Endothelial cell of umbilical vein (primary cell): ENCODE data around the gene CLIP1. TPM values are rescaled to one million over a fixed set of nuclear protein-coding genes. Genes with fewer than 3 reads are reported as not detected.

ENCODE experiments used
- BruUV-seq: library from RNA; stranded (reverse); fragments of 400-500 nt; replicated peaks from 2 replicates; lab custom pipeline; 2021; lab: Mats Ljungman, UMichigan
- CTCF ChIA-PET: fragments of 300-600, 350-600 bp; sonication (Branson Sonifier 250); formaldehyde crosslinking; loops from one replicate; lab custom pipeline; 2021; ENCODE audit warnings: antibody characterized with exemption, inconsistent platforms; lab: Charles Lee
- POLR2A ChIA-PET: fragments of 300-600, 350-600 bp; sonication (Branson Sonifier 250); formaldehyde crosslinking; loops from one replicate; lab custom pipeline; 2021; ENCODE audit warnings: antibody characterized with exemption, inconsistent platforms; lab: Charles Lee
- DNase-seq: peaks from one replicate; pipeline ENCODE4 v3.0.0-alpha.2; 2011; ENCODE audit warnings: low read depth, low spot score
- FAIRE-seq: peaks from 2 replicates; lab custom pipeline; 2011; peaks lifted over from hg19 to GRCh38; lab: Jason Lieb, UNC
- H2AFZ ChIP-seq: 2 replicates; pipeline ENCODE4 v1.6.0; 2012; ENCODE audit warnings: low read depth, low read length, control low read depth, inconsistent platforms
- H3K27ac ChIP-seq: 2 replicates; pipeline ENCODE4 v1.5.1; 2011; ENCODE audit warnings: low read depth, mild to moderate bottlenecking, control low read depth, low read length, moderate library complexity; ENCODE audit not compliant: insufficient read depth
- H3K27me3 ChIP-seq, 2 experiments: 2 replicates each; pipeline versions ENCODE4 v1.6.0 to v1.6.1; 2011; ENCODE audit warnings: low read length in 2 of 2, mixed read lengths in 1 of 2; ENCODE audit not compliant: control insufficient read depth in 2 of 2, insufficient read depth in 2 of 2
- H3K36me3 ChIP-seq, 2 experiments: 2 replicates in 1 of 2; 3 replicates in 1 of 2; pipeline ENCODE4 v1.5.1; 2011; ENCODE audit warnings: low read length in 2 of 2, mild to moderate bottlenecking in 1 of 2, moderate library complexity in 1 of 2; ENCODE audit not compliant: control insufficient read depth in 2 of 2, insufficient read depth in 2 of 2; ENCODE audit errors: extremely low read depth in 1 of 2
- H3K4me1 ChIP-seq: 3 replicates; pipeline ENCODE4 v1.5.1; 2011; ENCODE audit warnings: mild to moderate bottlenecking, low read length; ENCODE audit not compliant: control insufficient read depth, insufficient read depth; ENCODE audit errors: extremely low read depth
- H3K4me2 ChIP-seq: 2 replicates; pipeline ENCODE4 v1.6.1; 2011; ENCODE audit warnings: low read length, control low read depth, mixed read lengths; ENCODE audit not compliant: insufficient read depth
- H3K4me3 ChIP-seq, 3 experiments: fragments of 200-600 bp in 1 of 3; sonication (generic), shearing (Covaris generic) in 1 of 3; replicated peaks in 1 of 3; 2 replicates each; pipeline ENCODE4 v1.5.1; 2011 to 2016; ENCODE audit warnings: control low read depth in 3 of 3, low read length in 3 of 3, mild to moderate bottlenecking in 2 of 3, inconsistent platforms in 1 of 3, low read depth in 1 of 3, moderate library complexity in 1 of 3; ENCODE audit not compliant: insufficient read depth in 1 of 3
- H3K79me2 ChIP-seq: 2 replicates; pipeline ENCODE4 v1.6.0; 2012; ENCODE audit warnings: low read length, inconsistent platforms; ENCODE audit not compliant: control insufficient read depth, insufficient read depth
- H3K9ac ChIP-seq: replicated peaks from 2 replicates; pipeline ENCODE3; 2011; ENCODE audit warnings: low read length, control low read depth; ENCODE audit not compliant: insufficient read depth; ENCODE audit errors: extremely low read depth
- H3K9me1 ChIP-seq: replicated peaks from 3 replicates; pipeline ENCODE4 v1.6.0; 2011; ENCODE audit warnings: mild to moderate bottlenecking, low read length; ENCODE audit not compliant: control insufficient read depth, insufficient read depth; ENCODE audit errors: extremely low read depth
- H3K9me3 ChIP-seq: replicated peaks from 2 replicates; pipeline ENCODE4 v1.5.1; 2012; ENCODE audit warnings: low read length, inconsistent platforms; ENCODE audit not compliant: control insufficient read depth, insufficient read depth
- H4K20me1 ChIP-seq: replicated peaks from 2 replicates; pipeline ENCODE3; 2011; ENCODE audit warnings: mild to moderate bottlenecking, low read length; ENCODE audit not compliant: control insufficient read depth, insufficient read depth; ENCODE audit errors: extremely low read depth
- EZH2 ChIP-seq: IDR thresholded peaks from 2 replicates; pipeline ENCODE4 v1.6.1; 2012; ENCODE audit warnings: borderline replicate concordance, low read depth, mild to moderate bottlenecking, moderate library complexity, low read length, inconsistent platforms; ENCODE audit not compliant: severe bottlenecking
- FOS ChIP-seq: IDR thresholded peaks from 2 replicates; pipeline ENCODE4 v1.6.1; 2011; ENCODE audit warnings: mild to moderate bottlenecking, low read length, moderate library complexity, borderline replicate concordance; ENCODE audit not compliant: insufficient read depth
- GATA2 ChIP-seq: IDR thresholded peaks from 2 replicates; pipeline ENCODE4 v1.7.0; 2011; ENCODE audit warnings: low read depth, mild to moderate bottlenecking, moderate library complexity, mixed read lengths, low read length; ENCODE audit not compliant: insufficient read length, insufficient read depth
- JUN ChIP-seq: IDR thresholded peaks from 2 replicates; pipeline ENCODE4 v1.6.1; 2011; ENCODE audit warnings: borderline replicate concordance, low read depth; ENCODE audit not compliant: insufficient read length, insufficient read depth
- MYC ChIP-seq: IDR thresholded peaks from one replicate; pipeline ENCODE4 v1.6.1; 2011; ENCODE audit warnings: mild to moderate bottlenecking, low read depth, low read length
- POLR2A ChIP-seq: IDR thresholded peaks from 2 replicates; pipeline ENCODE4 v1.6.1; 2012; ENCODE audit warnings: low read depth, mild to moderate bottlenecking, control low read depth, low read length
- POLR2AphosphoS5 ChIP-seq: IDR thresholded peaks from 2 replicates; pipeline ENCODE4 v1.6.1; 2012; ENCODE audit warnings: low read depth, mild to moderate bottlenecking, control low read depth, low read length, moderate library complexity; ENCODE audit not compliant: insufficient read depth
- dilution Hi-C: fragments of 300-500 bp; cut with MboI; formaldehyde crosslinking; loops from one replicate; pipeline ENCODE4 v1.15.0; 2019; ENCODE audit warnings: low sequenced_read_pairs; ENCODE audit not compliant: extremely low pct_ligation_motif_present
- intact Hi-C: fragments of 100-400 bp; cut with micrococcal nuclease; formaldehyde crosslinking; loops from one replicate; pipeline ENCODE4 v1.10.0; 2022
- polyA plus RNA-seq, 4 experiments: library from polyadenylated mRNA; depleted of rRNA in 3 of 4; stranded (reverse) in 3 of 4; unstranded in 1 of 4; fragments of >200 nt; gene quantifications; 2 replicates each; pipeline versions ENCODE4 v1.2.1 to v1.2.3, GENCODE V29; 2011 to 2012; ENCODE audit warnings: missing spikeins in 1 of 4
- total RNA-seq: library from RNA; stranded (reverse); gene quantifications from 2 replicates; pipeline ENCODE4 v1.2.3, GENCODE V29; 2021
- TF ChIP-seq, protein P1 (sequence below), 2 donors: IDR thresholded peaks; 1 replicate in 1 of 2; 2 replicates in 1 of 2; pipeline ENCODE4 v1.5.1; 2011; ENCODE audit warnings: low read length in 2 of 2, mild to moderate bottlenecking in 2 of 2, moderate library complexity in 2 of 2, control low read depth in 1 of 2, inconsistent platforms in 1 of 2, low read depth in 1 of 2; ENCODE audit not compliant: insufficient read depth in 1 of 2; ENCODE audit errors: extremely low read depth in 1 of 2
- TF ChIP-seq, protein P2 (sequence below): IDR thresholded peaks from 2 replicates; pipeline ENCODE4 v1.6.1; 2011; ENCODE audit not compliant: insufficient read depth, insufficient read length

The CLIP1 gene
- total and polyA plus RNA-seq, 2 donors (not counting 3 experiments of a cell fraction or from before 2014, with no cell fraction given): 56.5 to 84.3 TPM

DNA sequence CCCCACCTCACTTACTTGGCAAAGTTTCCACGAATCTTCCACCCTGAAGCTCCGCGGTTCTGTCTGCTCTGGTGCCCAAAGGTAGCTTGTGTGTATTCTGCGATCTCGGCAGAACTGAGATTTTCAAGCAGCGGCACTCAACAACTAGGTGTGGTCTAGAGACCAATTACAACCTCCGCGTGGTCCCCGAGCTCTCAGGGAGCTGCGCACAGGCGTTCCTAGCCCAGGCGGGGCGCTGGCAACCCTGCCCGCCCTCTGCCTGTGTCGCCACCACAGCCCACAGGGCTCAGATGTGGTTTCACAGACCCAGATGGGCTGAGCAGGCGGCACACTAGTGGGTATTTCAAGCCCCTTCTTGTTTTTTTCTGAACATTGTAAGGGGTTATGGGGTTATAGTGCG, 195.1 kb downstream of the CLIP1 start:
- Histone ChIP-seq H3K4me1 (peaks cover 10% of the 10 kb centered on the region), H3K9me1 (no peaks in the 10 kb centered on the region), H3K36me3 (peaks cover 2 to 8% of the 10 kb centered on the region in 2 experiments), H3K27ac (no peak overlapping the region), H3K79me2 (peaks cover 26% of the 10 kb centered on the region), H3K27me3 (no peaks in the 10 kb centered on the region), H2AFZ (no peak overlapping the region), H3K4me2 (no peak overlapping the region), H3K9ac (no peak overlapping the region), H3K4me3 (no peak overlapping the region), H4K20me1 (no peaks in the 10 kb centered on the region), H3K9me3 (no peaks in the 10 kb centered on the region)
- TF ChIP-seq JUN (no peak), POLR2AphosphoS5 (no peak), MYC (no peak), GATA2 (no peak), EZH2 (no peak), FOS (no peak), POLR2A (no peak)
- TF ChIP-seq, protein P1, sequence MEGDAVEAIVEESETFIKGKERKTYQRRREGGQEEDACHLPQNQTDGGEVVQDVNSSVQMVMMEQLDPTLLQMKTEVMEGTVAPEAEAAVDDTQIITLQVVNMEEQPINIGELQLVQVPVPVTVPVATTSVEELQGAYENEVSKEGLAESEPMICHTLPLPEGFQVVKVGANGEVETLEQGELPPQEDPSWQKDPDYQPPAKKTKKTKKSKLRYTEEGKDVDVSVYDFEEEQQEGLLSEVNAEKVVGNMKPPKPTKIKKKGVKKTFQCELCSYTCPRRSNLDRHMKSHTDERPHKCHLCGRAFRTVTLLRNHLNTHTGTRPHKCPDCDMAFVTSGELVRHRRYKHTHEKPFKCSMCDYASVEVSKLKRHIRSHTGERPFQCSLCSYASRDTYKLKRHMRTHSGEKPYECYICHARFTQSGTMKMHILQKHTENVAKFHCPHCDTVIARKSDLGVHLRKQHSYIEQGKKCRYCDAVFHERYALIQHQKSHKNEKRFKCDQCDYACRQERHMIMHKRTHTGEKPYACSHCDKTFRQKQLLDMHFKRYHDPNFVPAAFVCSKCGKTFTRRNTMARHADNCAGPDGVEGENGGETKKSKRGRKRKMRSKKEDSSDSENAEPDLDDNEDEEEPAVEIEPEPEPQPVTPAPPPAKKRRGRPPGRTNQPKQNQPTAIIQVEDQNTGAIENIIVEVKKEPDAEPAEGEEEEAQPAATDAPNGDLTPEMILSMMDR (IDR thresholded peaks at IDR 0.05; ENCODE audit: extremely low read depth in 1 of 2, insufficient read depth in 1 of 2, low read depth in 1 of 2, low read length in 2 of 2): no peak
- TF ChIP-seq, protein P2, sequence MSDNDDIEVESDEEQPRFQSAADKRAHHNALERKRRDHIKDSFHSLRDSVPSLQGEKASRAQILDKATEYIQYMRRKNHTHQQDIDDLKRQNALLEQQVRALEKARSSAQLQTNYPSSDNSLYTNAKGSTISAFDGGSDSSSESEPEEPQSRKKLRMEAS: no peak
- POLR2A ChIA-PET: no interaction called here
- intact Hi-C loops: loop anchor here (5.0 kb wide), 1 partner anchor 525 kb away; the partner anchor contains the start of gene DENR
- no TSS peak for BruUV-seq
- CTCF ChIA-PET: interaction anchor here (1.5 to 1.7 kb wide), 2 partner anchors 13 to 96 kb away, joined by 3 to 5 read pairs; no protein-coding TSS in a partner anchor
- no peak for DNase-seq
- dilution Hi-C loops: no loop called here
- FAIRE-seq: no peak
